Endothelial cell of umbilical vein (primary cell): Measurements from ENCODE around the gene SON.
A peak's percentile ranks its signal among the peaks of the same experiment; 100 is the strongest.

Source experiments
- EZH2 ChIP-seq: IDR thresholded peaks from 2 replicates; pipeline ENCODE4 v1.6.1; 2012; ENCODE audit warnings: borderline replicate concordance, low read depth, mild to moderate bottlenecking, moderate library complexity, low read length, inconsistent platforms; ENCODE audit not compliant: severe bottlenecking
- JUN ChIP-seq: IDR thresholded peaks from 2 replicates; pipeline ENCODE4 v1.6.1; 2011; ENCODE audit warnings: borderline replicate concordance, low read depth; ENCODE audit not compliant: insufficient read length, insufficient read depth
- POLR2A ChIP-seq: IDR thresholded peaks from 2 replicates; pipeline ENCODE4 v1.6.1; 2012; ENCODE audit warnings: low read depth, mild to moderate bottlenecking, control low read depth, low read length
- POLR2AphosphoS5 ChIP-seq: IDR thresholded peaks from 2 replicates; pipeline ENCODE4 v1.6.1; 2012; ENCODE audit warnings: low read depth, mild to moderate bottlenecking, control low read depth, low read length, moderate library complexity; ENCODE audit not compliant: insufficient read depth
- TF ChIP-seq, protein P1 (sequence below), 2 donors: IDR thresholded peaks; 1 replicate in 1 of 2; 2 replicates in 1 of 2; pipeline ENCODE4 v1.5.1; 2011; ENCODE audit warnings: low read length in 2 of 2, mild to moderate bottlenecking in 2 of 2, moderate library complexity in 2 of 2, control low read depth in 1 of 2, inconsistent platforms in 1 of 2, low read depth in 1 of 2; ENCODE audit not compliant: insufficient read depth in 1 of 2; ENCODE audit errors: extremely low read depth in 1 of 2
- TF ChIP-seq, protein P2 (sequence below): IDR thresholded peaks from 2 replicates; pipeline ENCODE4 v1.6.1; 2011; ENCODE audit not compliant: insufficient read depth, insufficient read length

DNA sequence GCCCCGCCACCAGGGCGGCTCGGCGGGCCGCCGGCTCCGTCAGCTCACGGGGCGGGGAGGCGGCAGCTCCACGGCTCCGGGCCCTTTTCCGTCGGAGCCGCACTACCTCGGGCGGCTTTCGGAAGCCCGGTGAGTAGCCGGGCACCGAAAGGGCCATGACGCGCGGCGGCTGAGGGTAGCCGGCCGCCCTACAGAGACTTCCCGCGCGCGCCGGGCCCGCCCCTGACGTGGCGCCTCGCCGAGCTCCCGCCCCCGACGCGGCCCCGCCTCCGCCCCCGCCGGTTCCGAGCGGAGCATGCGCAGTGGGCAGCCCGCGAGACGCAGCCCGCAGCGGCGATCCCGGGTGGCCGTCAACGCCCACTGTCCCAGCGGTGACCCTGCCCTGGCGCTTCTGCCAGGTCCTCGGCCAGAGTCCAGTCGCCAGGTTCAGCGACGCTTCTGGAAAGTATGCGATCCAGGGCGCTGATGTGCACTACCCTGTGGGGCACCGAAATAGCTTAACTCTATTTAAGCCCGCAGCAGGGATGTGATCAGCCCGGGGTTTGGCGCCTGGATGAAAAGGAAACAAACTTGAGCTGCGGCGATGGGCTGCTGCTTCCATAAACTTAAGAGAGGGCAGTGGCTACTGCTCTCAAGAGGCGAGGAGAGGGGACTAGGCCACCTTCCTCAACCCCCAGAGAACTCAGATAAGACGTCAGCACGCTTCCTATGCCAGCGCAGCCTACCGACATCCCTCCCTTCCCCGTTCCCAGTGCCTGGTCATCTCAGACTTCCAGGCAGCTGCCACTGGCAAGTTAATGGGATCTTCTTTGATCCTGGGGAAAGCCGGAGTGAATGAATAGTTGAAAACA lies 45.9 kb downstream of the SON start, which contains the start of gene DONSON:
- TF ChIP-seq, protein P1, sequence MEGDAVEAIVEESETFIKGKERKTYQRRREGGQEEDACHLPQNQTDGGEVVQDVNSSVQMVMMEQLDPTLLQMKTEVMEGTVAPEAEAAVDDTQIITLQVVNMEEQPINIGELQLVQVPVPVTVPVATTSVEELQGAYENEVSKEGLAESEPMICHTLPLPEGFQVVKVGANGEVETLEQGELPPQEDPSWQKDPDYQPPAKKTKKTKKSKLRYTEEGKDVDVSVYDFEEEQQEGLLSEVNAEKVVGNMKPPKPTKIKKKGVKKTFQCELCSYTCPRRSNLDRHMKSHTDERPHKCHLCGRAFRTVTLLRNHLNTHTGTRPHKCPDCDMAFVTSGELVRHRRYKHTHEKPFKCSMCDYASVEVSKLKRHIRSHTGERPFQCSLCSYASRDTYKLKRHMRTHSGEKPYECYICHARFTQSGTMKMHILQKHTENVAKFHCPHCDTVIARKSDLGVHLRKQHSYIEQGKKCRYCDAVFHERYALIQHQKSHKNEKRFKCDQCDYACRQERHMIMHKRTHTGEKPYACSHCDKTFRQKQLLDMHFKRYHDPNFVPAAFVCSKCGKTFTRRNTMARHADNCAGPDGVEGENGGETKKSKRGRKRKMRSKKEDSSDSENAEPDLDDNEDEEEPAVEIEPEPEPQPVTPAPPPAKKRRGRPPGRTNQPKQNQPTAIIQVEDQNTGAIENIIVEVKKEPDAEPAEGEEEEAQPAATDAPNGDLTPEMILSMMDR (IDR thresholded peaks at IDR 0.05; ENCODE audit: extremely low read depth in 1 of 2, insufficient read depth in 1 of 2, low read depth in 1 of 2, low read length in 2 of 2), result peak in 1 of 2 donors; percentile 19
- peak; percentile 63 for TF ChIP-seq POLR2AphosphoS5
- TF ChIP-seq POLR2A, result peak; percentile 82
- TF ChIP-seq, protein P2, sequence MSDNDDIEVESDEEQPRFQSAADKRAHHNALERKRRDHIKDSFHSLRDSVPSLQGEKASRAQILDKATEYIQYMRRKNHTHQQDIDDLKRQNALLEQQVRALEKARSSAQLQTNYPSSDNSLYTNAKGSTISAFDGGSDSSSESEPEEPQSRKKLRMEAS, result no peak
- no peak for TF ChIP-seq JUN
- TF ChIP-seq EZH2, result no peak
